Testis (tissue), 2 donors: Measurements from ENCODE around the gene DDX54.

Source experiments
- CTCF ChIP-seq, 3 experiments: fragments of 450-650 bp in 2 of 3; fragments of 200-600 bp in 1 of 3; sonication (generic) in 1 of 3; IDR thresholded peaks; one replicate each; pipeline ENCODE4 v1.5.1; 2016 to 2019; ENCODE audit warnings: antibody characterized with exemption in 3 of 3, mild to moderate bottlenecking in 2 of 3, moderate library complexity in 1 of 3
- POLR2A ChIP-seq: fragments of 450-650 bp; IDR thresholded peaks from one replicate; pipeline ENCODE4 v1.6.1; 2017; ENCODE audit warnings: antibody characterized with exemption, mild to moderate bottlenecking, moderate library complexity

- TF ChIP-seq CTCF (IDR thresholded peaks at IDR 0.05) (no peak), POLR2A (no peak)
These were observed 438 bp downstream of the DDX54 start for GRCh38 chr12:113184900-113185179.
